ENCODE measurements around the gene FZD2.
"Not testable (repeated sequence)": the region's sequence is repeated elsewhere in the genome, so short reads cannot be mapped to it uniquely, and the experiment has no call there.

FZD2 gene

DNA sequence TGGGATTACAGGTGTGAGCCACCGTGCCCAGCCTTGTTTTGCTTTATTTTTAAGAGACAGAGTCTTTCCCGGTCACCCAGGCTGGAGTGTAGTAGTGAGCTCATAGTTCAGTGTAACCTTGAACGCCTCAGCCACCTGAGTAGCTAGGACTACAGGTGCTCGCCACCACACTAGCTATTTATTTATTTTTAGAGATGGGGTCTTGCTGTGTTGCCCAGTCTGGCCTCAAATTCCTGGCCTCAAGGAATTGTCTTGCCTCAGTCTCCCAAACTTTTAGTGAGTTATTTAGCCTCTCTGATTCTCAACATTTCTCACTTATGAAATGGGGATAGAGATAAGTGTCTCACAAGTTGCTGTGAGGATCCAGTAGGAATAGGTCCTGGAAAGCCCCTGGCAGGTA is 21.7 kb downstream of the FZD2 start:
- no peak for DNase-seq

DNA sequence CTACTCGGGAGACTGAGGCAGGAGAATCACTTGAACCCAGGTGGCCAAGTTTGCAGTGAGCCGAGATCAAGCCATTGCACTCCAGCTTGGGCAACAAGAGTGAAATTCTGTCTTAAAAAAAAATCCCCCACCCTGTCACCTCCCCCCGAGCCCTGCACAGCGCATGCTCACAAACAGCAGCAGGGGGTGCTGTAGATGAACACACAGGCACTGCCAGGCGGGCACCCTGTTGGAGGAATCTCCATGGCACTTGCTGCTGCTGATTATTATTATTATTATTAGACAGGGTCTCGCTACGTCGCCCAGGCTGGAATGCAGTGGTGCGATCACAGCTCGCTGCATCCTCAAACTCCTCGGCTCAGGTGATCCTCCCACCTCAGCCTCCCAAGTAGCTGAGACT is 24.6 kb downstream of the FZD2 start:
- DNase-seq = no peak

DNA sequence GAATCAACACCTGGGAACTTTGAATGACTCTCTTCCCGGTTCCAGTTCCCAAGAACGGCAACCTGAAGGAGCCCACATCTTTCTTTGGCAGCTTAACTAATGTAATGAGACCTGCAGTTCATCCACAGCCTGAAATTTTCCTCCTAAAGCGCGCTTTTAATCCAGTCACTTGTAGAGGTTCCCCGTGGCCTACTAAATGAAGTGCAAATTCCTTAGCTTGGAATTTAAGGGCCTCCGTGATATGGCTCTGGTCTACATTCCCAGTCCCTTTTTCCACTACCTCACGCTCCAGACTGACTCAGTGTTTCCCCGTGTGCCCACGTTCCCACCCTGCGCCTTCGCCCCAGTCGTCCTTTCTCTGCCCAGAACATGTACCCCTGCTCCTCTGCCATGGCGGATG is 27.2 kb downstream of the FZD2 start:
- no peak for DNase-seq

DNA sequence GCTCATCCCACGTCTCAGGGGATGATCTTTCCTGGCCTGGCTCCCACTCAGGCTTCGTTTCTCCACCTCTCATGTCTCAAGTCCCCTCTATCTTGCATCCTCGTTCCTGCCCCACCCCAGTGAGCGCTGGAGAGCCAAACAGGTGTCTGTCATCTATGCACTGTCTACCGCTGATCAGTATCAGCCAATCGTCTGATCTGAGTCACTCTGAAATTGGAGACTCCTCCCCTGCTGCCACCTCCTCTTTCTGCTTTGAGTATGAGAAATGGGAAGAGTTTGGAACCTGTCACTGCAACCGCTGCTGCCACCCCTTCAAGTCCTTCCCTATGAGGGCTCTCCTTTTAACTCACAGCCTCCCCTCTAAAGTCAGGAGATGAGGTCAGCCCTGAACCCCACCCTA is 28.0 kb downstream of the FZD2 start:
- DNase-seq = no peak

DNA sequence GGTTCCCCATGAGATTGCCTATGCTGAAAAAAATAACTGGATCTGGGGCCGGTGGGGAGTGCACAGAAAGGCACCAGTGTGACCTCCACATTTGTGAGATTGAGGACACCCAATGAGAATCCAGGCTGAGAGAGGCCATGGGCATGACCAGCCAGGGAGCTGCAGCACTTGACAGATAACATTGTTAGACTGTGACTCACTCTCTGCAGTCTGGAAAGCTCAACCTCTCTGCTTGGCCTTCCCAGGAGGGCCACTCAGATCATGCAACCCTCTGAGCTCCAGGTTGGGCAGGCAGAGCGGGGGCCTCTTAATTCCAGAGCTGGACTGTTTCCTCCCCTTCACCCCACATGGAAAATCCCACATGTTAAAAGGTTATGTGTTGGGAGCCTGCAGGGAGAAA is 30.1 kb downstream of the FZD2 start:
- peak; percentile 93 for DNase-seq

- no peak for DNase-seq
Measured at GRCh38 chr17:44589316-44590071, 32.2 kb downstream of the FZD2 start.

DNA sequence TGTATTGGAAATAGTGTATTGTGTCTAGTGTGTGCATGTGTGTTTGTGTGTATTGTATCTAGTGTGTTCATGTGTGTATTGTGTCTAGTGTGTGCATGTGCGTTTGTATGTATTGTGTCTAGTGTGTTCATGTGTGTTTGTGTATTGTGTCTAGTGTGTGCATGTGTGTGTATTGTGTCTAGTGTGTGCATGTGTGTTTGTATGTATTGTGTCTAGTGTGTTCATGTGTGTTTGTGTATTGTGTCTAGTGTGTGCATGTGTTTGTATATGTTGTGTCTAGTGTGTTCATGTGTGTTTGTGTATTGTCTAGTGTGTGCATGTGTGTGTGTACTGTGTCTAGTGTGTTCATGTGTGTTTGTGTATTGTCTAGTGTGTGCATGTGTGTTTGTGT is 32.8 kb downstream of the FZD2 start:
- DNase-seq = not testable (repeated sequence)

DNA sequence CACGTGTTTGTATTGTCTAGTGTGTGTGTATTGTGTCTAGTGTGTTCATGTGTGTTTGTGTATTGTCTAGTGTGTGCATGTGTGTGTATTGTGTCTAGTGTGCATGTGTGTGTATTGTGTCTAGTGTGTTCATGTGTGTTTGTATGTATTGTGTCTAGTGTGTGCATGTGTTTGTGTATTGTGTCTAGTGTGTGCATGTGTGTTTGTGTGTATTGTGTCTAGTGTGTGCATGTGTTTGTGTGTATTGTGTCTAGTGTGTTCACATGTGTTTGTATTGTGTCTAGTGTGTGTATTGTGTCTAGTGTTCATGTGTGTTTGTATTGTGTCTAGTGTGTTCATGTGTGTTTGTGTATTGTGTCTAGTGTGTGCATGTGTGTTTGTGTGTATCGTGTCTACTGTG is 33.5 kb downstream of the FZD2 start:
- not testable (repeated sequence) for DNase-seq

DNA sequence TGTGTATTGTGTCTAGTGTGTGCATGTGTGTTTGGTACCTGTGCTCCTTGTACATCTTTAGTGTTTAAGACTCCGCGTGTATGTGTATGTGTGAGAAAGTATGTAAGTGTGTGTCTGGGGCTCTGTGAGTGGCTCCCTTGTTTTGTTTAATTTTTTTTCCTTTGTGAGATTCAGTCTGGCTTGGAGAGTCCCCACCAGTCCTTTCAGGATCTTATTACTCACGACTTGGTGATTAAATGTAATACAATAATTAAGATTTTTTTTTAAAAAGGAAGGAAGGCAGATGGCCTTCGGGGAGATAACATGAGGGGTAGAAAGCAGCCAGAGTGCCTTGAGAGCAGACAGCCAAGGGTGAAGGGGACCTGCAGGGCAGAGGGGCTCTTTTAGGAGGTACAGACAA is 33.9 kb downstream of the FZD2 start:
- DNase-seq = no peak

- no peak for DNase-seq
Measured at GRCh38 chr17:44593156-44593555, 35.9 kb downstream of the FZD2 start.

- DNase-seq = no peak
Measured at GRCh38 chr17:44595216-44595775, 38.0 kb downstream of the FZD2 start.

DNA sequence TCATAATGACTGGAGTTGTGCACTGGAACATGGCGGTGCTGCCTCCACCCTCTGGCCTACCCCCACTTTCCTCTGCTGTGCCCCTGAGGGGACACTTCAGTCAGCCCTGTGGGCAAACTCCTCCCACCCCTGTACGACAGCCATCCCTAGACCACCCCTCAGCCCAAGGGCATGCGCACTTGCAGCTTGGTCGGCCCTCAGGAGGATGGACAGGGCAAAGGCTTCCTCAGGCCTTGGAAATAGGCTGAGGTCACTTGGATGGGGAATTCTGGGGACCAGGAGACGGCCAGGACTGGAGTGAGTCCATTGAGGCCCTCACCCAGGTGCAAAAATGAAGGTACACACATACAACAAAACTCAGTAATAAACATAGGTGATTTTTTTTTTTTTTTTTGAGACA is 41.0 kb downstream of the FZD2 start:
- no peak for DNase-seq

DNA sequence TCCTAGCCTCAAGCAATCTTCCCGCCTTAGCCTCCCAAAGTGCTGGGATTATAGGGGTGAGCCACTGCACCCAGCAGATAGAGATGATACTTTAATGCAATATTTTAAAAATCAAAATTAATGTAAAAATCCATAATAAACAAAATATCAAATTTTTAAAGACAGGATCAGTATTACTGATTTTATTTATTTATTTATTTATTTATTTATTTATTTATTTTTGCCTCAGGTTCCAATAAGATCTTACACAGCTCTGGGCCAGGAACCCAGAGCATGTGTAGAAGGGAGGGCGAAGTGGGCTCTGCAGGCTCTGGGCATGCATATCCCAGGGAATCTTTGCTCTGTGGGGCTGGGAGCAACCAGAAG is 41.6 kb downstream of the FZD2 start:
- no peak for DNase-seq

DNA sequence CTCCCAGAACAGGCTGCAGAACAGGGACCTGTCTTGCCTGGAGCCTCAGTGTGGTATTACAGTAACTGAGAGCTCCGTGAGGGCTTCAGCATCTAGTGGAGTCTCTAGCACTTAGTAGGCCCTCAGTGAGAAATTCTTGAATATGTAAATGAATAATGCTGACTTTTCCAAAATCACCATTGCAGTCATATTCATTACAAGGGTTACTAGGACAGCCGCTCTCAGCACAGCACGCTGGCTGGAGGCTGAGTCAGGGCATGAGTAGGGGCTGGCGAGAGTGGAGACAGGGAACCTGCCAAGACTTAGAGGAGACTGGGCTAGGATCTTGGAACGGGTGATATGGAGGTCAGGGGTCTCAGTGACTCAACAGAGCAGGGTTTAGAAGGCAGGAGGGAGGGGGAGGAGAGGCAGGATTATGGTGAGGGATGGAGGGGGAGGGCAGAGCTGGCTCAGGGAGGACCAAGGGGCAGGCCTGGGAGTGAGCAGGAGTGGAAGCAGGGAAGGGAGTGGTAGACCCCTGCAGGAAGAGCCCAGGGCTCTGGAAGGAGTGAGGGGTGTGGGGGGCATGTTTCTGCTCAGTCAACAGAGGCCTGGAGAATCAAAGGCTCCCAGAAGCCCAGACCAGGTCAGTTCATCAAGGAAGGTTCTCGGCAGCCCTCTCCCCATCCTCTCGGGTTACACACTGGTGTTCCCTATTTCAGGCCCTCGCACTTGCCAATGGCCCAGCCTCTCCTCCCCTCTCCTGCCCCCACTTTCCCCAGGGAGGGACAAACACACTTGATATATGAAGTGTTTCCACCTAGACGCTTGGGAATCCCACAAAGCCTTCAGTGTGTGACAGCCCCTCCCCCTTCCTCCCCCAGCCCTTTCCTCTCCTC is 42.3 kb downstream of the FZD2 start:
- DNase-seq = peak; percentile 93

GRCh38 chr17:44601539-44601938 is 44.3 kb downstream of the FZD2 start:
- DNase-seq = no peak

DNA sequence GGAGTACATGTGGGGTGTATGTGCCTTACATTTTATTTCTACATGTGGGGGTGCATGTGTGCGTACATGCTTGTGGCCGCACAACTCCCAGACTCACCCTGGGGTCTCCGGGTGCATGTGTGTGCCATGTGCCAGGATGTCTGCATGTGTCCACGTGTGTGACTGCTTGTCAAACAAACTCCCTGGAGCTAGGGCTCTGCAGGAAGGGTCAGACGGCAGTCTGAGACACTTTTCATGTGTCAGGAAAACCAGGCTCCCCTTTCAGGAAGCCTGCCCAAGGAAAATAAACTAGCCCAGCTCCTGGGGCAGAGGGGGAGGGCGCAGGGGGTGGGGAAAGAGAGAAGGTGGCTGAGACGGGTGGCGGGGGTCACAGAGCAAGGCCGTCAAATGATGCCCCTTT is 44.7 kb downstream of the FZD2 start:
- DNase-seq = no peak

DNA sequence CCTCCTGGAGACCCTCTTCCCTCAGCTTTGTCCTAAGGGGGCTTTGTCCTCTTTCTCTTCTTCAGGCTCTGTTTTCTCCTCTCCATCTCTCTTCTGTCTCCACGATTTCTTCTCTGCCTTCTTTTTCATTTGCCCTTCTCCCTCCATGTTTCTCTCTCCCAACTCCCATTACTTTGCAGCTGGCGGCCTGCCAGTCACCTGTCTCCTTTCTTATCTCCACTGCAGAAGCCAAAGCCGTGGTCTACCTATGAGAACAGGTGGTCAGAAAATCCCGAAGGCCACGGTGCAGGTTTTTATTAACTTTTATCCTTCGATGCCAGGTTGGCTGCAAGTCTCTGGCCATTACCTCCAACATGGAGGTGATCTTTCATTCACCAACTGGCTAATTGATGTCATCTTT is 45.1 kb downstream of the FZD2 start:
- no peak for DNase-seq

DNA sequence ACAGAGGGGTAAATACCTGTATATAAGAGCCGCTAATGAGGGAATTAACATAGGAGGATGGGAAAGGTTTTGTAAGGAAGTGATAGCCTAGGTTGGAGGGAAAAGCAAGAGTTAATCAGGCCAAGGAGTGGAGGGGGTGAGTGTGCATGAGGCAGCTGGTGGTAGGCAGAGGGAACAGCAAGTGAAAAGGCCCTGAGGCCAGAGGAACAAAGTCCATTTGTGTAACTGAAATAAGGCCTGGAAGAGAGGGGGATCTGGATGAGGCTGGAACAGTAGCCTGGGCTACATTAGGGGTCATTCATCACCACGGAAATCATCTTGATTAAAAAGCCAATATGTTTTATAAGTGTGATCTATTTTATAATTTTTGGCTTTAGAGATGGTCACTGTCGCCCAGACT is 45.7 kb downstream of the FZD2 start:
- no peak for DNase-seq

- no peak for DNase-seq
Measured at GRCh38 chr17:44604116-44604761, 47.0 kb downstream of the FZD2 start.

DNA sequence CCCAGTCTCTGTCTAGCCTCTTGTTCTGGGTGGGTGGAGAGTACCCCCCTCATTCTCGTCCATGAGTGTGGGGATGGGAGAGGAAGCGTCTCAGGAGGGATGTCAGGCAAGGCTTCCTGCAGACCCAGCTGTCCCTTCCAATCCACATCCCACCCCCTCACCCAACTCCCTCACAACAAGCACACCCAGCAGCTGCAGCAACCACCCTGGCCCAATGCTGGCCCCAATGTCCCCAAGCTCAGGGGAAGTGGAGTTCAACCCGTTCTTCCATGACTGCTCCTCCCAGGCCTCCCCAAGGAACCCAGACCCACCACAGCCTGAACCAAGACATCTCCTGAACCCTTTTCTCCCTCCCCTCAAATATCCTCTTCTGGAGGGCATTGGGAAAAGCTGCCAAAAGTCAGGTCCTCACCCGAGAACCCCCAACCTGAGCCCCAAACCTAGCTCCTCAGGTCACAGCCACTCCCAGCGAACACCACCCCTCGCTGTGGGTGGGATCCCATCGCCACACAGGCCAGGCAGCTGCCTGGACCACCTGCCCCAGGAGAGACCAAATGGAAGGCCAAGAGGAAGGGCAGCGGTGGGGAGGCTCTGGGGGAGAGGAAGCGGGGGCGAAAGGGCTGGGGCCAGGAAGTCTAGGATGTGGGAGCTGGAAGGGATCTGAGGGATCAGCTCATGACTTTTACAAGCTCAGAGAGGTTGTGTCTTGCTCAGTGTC is 47.6 kb downstream of the FZD2 start:
- DNase-seq = no peak

DNA sequence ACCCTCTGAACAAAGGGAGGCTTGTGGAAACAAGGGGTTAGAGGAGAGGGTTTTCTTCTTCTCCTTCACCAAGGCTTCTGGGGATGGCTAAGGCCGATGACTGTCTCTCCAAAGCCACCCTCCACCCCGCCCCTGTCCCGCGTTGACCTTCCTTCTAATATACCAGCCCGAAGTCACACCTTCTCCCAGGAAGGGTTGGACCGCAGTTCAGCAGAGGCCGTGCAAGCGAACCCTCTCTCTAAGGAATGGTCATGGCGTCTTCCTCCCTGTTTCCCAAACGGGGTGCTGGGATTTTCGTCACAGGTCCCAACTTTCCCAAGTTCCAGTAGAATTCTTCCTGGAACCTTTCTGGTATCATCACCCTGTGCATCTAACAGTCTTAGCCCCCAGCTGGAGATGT is 49.4 kb downstream of the FZD2 start:
- no peak for DNase-seq

GRCh38 chr17:44607836-44608690 is 50.8 kb downstream of the FZD2 start:
- no peak for DNase-seq

Measured in kidney glomerular epithelial cell (primary cell).